Skeletal muscle cell (primary cell): ENCODE results near the gene FBXO44.

ENCODE experiments used
- DNase-seq: peaks from one replicate; pipeline ENCODE4 v3.0.0-alpha.2; 2010; ENCODE audit warnings: low read depth
- H3K4me3 ChIP-seq: 2 replicates; pipeline ENCODE4 v1.5.1; 2011; ENCODE audit warnings: low read depth, mild to moderate bottlenecking, control low read depth, low read length, moderate library complexity

FBXO44 gene

DNA sequence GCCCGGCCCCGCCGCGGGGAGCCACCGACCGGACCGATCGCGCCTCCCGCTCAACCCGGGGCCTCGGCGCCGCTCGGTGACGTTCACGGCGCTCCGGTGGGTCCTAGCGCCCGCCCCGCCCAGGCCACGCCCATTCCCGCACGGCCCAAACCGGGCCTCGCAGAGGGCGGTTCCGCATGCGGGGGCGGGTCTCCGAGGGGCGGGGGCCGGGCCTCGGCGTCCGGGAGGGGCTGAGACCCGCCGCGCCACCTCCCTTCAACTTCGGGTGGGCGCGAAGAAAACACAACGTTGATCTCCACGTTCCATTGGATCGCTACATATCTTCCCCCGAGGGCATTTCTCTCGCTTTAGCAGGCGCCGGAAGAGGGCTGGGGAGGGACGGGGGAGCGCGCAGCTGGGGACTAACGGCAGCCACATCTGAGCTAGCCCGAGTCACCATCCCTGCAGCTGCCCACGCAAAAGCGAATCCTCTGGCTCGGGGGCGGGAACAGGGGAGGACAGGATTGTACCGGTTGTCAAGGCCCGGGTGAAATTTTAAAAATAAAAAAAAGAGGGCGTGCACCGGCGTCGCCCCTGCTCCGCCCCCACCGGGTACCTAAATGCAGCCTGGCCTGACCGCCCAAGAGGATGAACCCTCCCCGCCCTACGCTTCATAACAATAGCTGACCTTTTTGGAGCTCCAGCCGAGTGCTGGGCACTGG, 26.5 kb downstream of the FBXO44 start, which contains the start of gene MAD2L2:
MAD2L2 (minus strand) TSS at position 78 of the 701 bp plus-strand sequence. CDS start 547 bp downstream, outside the sequence.
- H3K4me3 ChIP-seq, result peak within 1 kb of the TSS; percentile 67
- peak; percentile 30 for DNase-seq

DNA sequence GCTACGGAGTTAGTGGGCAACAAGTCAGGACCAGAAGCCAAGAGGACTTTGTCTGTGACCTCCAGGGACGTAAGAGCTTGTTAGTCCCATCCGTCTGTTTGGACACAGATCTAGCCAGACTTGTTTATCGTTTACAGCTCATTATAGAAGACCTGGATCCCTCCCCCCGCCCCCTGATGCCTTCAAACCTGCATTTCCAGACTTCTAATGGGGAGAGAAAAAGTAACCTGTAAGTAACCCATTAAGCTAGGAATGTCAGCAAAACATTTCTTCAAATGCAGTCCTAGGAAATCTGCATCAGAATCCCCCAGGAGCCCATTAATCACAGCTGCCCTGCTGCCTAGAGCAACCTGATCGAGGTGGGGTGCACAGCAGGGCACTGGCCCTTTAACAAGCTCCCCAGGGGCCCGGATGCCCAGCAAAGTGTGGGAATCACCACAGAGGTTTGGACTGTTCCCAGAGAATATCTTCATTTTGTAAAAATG, 27.7 kb downstream of the FBXO44 start:
- no peak overlapping the region for H3K4me3 ChIP-seq
- DNase-seq, result no peak

DNA sequence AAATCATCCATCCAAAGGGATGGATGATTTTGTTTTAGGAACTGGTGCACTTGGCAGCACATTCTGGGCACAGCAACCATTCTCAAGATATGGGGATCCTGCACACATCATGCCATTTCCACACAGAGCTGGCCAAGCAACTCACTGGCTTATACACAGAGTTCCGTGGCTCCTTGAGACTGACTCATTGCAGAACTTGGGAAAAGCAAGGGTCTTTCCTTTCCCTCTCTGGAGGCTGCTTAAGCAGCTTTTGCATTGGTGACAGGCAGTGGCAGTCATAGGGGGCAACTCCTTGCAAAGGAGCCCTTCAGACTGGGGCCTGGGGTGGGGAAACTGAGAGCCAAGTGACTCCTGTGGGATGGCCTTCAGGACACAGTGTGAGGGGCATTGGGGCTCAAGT, 28.1 kb downstream of the FBXO44 start:
- no peak for DNase-seq

DNA sequence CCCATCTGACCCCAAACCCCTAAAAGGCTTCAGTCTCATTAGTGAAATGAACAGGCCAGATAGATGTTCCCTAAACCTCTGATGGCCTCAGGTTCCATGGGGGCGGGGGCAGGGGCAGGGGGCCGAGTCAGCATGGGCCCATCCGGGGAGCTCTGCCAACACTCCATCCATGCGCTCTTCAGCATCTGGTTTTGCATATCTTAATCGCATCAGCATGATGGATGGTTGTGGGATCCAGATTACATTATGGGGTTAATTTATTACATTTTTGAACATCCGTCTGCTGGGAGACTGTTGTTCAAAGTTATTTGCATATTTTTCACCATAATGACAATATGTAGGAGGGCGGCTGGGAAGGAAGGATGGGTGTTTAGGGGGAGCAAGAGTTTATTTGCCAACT, 29.4 kb downstream of the FBXO44 start:
- DNase-seq, result no peak
- H3K4me3 ChIP-seq, result no peak overlapping the region

More for the DNA sequence above, 28.1 kb downstream of the FBXO44 start:
- H3K4me3 ChIP-seq, result no peak overlapping the region

DNA sequence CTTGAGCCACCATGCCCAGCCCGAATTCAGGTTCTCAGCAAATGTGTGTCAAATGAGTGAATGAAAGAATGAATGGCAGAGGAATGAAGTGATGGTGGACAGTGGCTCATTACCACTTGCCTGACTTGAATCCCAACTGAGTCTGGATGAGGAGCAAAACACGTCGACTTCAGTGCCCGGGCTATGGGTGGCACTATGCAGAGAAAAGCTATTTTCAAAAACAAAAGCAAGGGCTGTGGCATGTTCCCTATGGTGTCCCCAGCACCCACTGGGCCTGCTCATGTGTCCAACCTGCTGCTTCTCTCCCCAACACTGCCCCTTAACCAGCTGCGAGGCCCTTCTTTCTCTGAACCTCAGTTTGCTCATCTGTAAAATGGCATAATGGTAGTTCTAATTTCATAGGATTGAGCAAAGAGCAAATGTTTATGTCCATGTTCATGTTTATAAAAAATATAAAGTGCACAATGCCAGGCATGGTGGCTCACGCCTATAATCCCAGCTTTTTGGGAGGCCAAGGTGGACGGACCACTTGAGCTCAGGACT, 30.6 kb downstream of the FBXO44 start:
- no peak for DNase-seq
- H3K4me3 ChIP-seq, result no peak overlapping the region

DNA sequence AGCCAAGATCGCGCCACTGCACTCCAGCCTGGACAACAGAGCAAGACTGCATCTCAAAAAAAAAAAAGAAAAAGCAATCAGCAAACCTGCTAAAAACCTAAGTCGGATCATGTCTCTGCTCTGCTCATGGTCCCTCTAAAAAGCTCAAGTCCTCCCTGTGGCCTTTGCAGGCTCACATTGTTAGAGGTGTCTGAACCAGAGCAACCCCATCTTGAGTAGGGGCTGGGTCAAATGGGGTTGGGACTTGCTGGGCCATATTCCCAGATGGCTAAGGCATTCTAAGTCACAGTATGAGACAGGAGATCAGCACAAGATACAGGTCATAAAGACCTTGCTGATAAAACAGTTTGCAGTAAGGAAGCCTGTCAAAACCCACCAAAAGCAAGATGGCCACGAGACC, 33.8 kb downstream of the FBXO44 start:
- no peak for DNase-seq
- H3K4me3 ChIP-seq, result no peak overlapping the region

DNA sequence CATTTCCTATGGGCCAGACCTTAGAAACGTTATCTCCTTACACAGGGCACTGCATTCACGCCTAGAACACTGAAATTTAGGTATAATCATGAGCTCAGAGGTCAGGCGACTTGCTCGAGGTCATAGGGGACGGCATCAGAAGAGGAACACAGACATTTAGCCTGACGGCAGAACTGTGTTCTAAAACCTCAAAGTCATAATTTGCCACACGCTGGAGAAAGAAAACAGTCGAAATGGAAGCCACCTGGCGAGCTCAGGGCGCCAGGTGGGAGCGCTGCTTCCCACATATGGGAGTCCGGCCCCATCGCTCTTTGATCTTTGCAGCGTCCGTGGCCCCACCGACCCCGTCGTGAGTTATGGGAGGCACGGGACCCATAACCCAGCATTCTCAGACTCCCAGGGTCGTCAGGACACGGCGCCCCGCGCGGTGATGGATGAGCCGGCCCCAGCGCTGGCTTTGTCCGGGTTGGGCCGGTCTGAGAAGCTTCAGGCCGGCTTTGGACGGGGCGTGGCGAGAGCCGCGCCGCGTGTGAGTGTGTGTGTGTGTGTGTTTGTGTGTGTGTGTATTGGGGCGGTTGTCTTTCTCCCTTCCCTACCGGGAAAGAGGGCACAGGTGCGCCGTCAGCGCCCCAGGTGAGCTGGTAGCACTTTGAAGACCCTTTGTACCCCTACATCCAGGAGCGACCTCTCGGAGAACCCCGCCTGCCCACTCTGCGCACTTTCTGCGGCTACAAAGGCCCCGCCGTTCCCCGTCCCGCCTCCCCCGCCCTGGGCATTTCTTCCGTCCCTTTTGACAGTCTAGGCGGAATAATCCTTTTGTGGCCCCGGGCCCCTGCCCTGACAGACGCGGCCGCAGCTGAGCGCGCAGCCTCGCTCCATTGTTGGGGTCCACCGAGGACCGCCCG, 36.0 kb downstream of the FBXO44 start:
- H3K4me3 ChIP-seq, result peak overlapping the region; percentile 39
- no peak for DNase-seq

DNA sequence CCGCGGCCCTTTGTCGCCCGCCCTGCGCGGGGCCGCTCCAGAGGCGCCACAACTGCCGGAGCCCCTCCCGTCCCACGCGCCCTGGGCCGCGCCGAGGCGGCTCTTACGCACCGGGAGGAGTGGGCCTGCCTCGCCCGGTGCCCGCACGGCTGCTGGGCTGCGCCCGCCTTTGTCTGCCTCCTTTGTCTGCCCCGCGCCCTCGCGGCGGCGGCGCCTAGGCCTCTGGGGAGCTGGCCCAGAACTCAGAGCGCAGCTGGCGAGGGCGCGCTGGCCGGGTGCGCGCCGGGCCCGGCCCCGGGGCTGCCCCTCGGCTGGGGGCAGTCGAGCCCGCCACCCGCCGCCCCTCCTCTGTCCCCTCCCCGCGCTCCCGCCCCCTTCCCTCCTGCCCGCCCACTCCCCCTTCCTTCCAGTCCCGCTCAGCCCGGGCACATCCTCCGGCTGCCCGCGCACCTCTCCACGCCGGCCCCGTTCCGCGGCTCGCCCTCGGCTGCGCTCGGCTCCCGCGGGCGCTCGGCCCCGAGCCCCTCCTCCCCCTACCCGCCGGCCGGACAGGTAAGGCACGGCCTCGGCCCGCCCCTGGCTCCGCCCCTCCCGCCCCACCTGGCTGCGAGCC, 36.7 kb downstream of the FBXO44 start, which contains the start of gene DRAXIN:
DRAXIN (plus strand) TSS at position 409 of the 613 bp plus-strand sequence. CDS start 14,549 bp downstream, outside the sequence.
- peak within 1 kb of the TSS; percentile 39 for H3K4me3 ChIP-seq
- DNase-seq, result no peak

DNA sequence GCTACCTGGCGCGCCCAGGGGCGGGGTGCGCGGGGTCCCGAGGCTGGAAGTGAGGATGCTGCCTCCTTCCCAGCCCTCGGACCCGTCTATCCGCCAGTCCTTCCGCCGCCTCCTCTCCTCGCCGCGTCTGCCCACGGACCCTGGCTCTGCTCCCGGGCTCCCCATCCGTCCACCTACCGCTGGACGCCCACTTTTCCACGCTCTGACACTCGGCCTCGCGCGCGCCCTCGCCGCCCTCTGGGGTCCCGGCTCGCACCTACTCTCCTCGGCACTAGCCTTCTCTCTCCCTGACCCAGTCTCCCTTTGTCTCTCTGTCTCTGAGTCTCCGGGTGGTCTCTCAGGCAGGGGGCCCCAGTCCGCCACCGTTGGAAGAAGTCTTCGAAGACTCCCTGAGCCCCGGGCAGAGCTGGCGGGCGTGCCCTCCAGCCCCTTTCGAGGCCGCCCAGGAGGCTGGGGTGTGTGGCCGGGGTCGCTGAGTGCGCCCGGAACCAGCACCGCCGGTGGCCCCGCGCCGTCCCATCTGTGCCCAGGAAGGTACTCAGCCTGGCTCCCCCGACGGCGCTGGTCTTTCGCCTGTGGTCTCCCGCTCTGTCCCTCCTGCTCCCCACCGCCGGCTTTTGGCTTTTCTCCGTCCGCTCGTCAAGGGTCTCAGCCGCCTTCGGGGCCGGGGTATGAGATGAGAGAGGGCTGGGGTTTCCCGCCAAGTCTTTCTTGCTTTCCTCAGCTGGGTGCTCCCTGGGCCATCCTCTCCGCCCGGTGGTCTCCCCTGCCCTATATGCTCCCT, 37.4 kb downstream of the FBXO44 start:
- DNase-seq, result no peak
- peak overlapping the region; percentile 22 for H3K4me3 ChIP-seq

DNA sequence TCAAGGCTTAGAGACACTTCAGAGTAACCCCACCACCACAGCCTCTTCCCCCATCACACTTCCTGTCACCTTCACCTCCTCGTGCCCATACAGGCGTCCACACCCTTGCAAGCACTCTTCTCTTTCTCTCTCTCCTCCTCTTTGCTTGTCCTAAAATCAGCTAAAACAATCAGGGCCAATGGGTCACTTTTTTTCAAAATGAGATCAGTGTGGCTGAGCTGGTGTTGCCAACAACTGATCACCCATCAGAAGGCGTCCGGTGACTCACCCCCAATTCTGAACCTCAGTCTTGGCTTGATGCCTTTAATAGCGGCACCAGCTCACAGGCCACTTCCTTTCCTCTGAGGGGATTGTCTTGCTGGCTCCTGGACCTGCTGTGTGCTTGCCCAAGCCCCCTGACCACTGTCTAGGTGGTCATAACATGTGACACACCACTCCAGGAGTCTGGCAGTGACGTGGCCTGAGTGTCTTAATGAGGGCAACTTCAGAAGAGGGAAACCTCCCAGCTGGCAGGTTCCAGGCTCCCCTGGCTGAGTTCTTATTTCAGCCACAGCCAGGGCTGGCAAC, 38.4 kb downstream of the FBXO44 start:
- DNase-seq, result peak; percentile 37
- no peak overlapping the region for H3K4me3 ChIP-seq

DNA sequence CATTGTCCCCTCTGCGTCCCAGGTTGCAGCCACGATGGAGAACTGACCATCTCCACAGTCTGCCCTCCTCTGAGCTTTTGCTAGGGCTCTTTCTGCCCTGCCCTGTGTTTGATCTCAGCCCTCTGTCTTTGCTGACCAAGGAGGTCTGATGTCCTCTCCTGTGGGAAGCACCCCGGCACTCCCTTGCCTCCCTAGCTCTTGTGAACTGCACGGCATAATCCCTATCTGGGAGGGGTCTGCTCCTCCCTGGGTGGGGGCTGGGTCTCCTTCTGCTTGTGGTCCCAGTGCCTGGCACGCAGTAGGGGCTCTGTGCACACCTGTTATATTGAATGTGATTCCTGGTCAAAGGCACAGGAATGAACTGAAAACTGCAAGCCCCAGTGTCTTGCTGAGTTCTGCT, 39.2 kb downstream of the FBXO44 start:
- no peak for DNase-seq
- no peak overlapping the region for H3K4me3 ChIP-seq

DNA sequence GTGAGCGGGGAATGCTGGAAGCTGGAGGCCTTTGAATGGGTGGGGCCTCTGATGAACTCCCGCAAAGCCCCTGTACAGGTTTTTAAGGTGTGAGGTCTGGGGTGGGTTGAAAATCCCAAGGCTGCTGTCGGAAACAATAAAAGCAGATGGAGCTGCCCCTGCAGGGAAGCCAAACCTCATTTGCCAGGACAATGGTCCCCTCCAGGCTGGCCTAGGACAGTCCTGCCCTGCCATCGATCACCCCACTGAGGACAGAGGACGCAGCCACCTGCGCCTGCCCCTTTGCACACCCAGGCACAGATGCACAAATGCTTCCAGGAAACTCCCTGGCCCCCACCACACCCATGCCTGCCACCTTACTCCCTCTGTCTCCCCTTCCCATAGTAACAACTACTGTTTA, 41.2 kb downstream of the FBXO44 start:
- H3K4me3 ChIP-seq, result no peak overlapping the region
- DNase-seq, result no peak

DNA sequence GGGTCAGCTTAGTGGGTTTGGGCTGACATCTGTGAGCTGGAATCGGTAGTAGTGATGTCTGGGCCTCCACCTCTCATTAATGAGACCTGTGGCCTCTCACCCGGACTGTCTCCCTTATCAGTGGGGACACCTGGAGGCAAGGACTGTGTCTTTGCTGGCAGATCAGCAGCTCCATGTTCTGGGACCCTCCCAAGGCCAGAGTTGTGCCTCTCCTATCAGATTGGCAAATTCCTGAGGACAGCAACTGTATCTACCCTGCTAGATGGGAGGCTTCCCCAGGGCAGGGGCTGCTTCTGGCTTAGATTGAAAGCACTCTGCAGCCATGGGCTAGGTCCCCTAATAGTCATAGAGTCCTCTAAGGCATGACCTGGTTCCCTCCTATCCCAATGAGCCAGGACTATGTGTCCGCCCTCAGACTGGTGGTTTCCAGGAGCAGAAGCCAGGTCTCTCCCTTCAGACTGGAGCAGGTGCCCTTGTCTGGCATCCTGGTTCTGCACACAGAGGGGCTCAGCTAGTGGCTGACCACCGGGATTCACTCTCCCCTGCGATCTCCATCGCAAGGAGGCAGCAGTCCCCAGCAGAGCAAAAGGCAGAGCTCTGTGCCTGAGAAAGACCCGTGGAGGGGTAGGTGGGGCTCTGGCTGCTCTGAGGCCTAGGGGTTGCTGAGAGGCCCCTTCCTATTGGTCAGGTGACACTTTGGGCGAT, 42.7 kb downstream of the FBXO44 start:
- no peak for DNase-seq
- no peak overlapping the region for H3K4me3 ChIP-seq

DNA sequence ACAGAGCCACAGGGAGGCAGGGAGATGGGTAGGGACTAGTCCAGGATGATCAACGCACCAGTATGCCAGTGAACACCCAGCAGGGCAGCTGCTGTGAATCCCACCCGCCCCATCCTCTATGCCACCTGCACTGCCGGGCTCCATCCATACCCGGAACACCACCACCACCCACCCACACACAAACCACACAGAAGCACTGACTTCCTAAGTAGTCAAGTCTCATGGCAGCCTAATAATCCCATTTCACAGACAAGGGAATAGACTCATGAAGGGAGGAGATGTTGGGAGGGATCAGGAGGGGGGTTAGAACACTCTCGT, 43.2 kb downstream of the FBXO44 start:
- DNase-seq, result no peak
- H3K4me3 ChIP-seq, result no peak overlapping the region

DNA sequence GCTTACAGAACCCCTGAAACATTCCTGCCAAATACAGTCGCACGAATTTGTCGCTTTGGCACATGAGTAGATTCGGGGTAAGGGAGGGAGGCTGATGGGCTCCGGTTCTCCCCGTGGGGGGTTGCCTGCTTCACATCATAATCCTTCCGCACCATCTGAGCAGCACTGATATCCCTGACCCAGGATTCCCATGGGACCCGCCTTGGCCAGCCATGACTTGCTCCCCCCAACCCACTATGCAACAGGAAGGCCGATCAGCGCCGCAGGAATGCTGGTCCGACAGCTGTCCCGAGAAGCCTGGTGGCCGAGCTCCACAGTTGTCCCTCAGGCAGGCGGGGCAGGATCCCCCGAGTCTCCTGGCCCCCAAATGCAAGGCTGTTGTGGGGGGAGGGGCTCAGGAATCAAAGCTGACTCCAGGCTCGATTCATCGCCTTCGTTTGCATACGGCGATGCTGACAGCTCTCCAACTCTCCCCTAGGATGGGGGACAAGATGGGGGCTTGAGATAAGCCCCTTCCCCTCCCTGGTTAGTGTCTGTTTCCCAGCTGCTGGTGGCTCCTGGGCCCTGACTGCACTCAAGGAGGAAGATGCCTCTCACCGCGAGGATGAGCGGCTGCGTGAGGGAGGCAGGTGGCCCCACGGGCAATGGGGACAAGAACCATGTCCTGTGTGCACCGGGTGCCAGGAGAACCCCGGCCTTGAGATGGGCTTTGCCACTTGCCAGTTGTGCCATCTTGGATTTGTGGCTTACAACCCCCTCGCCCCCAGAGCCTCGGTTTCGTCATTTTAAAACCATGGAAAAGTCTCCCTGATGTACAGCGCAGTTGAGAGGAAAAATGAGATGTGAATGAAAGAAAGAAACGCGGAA, 46.2 kb downstream of the FBXO44 start:
- no peak overlapping the region for H3K4me3 ChIP-seq
- DNase-seq, result no peak

DNA sequence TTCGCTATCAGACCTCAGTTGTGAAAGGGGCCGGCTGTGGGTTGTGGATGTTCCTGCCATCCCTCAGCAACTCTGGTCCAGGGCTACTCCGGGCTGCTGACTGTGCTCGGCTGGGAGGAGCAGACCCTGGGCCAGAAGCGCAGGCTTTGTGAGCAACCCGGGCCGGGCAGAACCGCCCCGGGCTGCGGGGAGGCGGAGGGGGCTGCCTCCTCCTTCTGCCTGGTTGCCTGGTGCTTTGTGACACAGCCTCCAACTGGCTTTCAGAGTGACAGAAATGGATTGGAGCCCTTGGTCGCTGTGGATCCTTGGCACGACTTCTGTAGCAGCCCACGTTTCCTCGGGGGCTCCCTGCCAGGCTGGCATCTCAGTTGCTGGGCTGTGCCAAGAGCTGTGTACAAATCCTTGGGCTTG, 46.9 kb downstream of the FBXO44 start:
- DNase-seq, result no peak

More for the DNA sequence above, 46.9 kb downstream of the FBXO44 start:
- no peak overlapping the region for H3K4me3 ChIP-seq
